HPDE6-E6E7 (cell line): ENCODE results near the gene CFAP73.
A peak's percentile ranks its signal among the peaks of the same experiment; 100 is the strongest.
"Not testable (repeated sequence)": the region's sequence is repeated elsewhere in the genome, so short reads cannot be mapped to it uniquely, and the experiment has no call there.

Experiments used
- DNase-seq: peaks from one replicate; pipeline ENCODE4 v3.0.0; 2011; ENCODE audit warnings: missing footprints; ENCODE audit errors: extremely low spot score

CFAP73 gene

DNA sequence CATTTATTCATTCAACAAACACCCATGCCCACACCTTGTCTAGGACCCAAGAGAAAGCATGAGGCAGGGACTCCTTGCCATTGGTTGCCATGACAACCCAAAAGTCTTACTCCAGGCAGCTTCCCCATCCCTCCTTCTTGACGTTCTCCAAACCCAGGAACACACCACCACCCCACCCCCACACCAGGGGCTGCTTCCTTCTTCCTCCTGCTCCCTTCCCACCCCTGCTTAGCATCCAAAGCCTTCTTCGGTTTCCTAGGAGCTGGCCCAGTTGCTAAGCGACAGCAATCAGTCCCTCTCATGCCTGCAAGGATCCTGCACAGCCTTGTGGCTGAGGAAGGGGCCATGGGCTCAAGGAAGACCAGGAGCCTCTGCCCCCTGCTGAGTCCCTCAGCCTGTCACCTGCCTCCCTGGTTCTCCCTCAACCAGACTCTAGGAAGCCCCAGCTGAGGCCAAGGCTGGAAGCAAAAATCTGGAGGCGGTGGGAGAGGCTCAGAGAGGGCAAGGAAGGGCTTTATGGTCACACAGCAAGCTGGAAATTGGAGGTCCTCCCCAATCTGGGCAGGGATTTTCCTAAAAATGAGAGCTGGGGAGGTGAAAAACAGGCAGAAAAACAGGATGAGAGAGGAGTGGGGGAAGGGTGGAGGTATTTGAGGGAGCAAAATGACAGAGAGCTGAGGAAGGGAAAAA lies 29.4 kb upstream of the CFAP73 start:
- no peak for DNase-seq

DNA sequence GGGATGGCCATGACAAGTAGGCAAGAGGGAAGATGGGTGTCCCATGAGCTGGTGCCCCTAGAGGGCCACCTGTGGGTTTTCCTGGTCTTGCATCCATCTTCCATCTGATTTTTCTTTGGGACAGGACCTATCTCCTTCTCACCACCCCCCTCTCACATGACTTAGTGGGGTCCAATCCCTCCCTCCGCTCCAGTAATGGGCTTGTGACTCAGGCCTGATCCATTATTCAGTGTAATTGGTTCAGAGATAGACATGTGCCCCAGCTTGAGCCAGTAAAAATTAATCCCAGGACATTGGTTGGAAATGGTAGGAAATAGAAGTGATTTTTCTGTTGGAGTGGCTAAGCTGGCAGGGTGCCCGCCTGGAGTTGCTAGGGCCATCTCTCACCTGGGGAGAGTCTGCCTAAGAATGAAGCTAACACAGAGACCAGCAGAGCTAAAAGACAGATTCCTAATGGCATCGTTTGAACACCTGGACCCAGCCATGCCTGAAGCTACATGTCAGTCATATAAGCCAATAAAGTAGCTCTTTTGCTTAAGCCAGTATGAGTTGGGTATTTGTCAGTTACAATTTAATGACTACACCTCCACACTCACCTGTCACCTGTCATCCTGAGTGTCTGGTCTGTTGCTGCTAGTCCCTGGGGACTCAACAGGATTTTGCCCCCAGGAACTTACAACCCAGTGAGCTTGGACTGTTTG lies 28.7 kb upstream of the CFAP73 start:
- no peak for DNase-seq

DNA sequence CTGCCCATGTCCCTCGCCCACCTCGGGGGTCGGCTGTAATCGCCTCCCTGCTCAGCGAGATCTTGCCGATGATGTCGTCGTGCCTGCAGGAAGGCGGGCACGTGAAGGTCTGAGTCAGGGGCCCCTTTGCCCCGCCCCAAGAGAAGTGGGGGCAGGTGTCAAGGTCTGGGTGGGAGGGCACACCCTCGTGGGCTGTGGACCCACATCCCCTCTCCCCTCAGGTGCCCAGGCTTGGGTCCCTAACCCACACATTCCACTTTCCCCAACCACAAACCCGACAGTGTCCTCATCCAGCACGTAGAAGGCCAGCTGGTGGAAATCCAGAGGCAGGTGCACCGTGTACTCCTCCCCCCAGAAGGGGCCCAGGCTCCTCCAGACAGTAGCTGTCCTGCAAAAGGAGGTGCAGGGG lies 21.7 kb upstream of the CFAP73 start:
- DNase-seq, result no peak

DNA sequence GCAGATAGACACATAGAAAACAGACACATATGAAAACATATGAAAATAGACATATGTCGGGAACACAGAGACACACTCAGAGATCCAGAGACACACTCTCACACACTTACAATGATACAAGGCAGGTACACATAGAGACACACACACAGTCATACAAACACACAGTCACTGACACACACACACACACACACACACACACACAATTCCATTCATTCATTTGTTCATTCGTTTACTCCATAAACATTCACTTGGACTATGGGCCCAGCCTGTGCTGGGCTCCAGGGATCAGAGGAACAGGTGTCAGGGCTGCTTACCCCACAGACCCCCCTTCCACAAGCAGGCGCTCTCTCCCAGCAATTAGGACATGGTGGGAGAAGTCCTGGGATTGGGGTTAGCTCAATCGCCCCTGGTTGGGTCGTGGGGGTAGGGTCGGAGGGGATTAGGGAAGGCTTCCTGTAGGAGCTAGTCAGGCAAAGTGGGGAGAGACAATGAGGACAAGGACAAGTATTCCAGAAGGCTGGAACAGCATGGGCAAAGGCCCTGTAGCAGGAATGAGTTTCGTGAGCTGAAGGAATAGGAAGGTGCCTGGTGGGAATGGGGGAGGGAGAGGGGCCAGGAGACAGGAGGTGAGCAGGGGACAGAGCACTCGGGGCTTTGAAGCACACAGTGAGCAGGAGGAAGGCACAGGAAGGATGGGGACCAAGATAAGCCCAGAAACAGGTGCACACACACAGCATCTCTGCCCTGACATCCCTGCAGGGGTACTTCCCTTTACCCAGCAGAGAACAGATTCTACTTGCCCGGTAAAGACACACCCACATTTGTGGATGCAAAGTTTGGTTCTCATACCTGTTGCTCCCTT lies 20.5 kb upstream of the CFAP73 start:
- no peak for DNase-seq

DNA sequence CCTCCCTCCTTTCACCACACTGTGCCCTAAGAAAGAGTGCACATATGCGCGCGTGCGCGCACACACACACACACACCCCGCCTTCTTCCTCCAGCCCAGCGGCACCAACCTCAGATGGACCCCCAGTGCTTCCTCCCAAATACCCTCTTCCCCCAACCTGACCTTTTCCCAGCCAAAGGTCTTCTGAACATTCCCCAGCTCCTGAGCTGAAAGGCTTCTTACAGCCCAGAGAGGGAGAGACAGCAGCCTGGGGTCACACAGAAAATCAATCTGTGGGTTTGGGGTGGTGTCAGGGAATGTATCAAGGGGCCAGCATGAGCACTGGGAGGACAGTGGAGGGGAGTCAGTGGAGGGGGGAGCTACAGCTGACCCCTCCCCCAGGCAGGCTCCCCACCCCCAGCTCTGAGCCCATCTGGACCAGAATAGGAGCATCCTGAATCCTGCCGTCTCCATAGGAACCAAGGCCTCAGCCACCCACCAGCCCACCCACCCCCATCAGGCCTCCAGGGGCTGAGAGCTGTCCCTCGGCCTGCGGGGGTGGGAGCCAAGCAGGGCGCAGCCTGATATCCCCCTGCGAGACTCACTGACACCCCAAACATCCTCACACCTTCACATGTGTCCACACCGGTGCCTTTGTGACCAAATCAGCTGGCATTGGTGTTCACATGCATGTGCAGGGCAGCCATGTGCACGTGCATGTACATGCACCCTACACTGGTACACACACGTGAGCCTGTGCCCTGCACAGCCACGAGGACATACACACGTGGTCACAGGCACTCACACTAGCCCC lies 19.7 kb upstream of the CFAP73 start:
- no peak for DNase-seq

DNA sequence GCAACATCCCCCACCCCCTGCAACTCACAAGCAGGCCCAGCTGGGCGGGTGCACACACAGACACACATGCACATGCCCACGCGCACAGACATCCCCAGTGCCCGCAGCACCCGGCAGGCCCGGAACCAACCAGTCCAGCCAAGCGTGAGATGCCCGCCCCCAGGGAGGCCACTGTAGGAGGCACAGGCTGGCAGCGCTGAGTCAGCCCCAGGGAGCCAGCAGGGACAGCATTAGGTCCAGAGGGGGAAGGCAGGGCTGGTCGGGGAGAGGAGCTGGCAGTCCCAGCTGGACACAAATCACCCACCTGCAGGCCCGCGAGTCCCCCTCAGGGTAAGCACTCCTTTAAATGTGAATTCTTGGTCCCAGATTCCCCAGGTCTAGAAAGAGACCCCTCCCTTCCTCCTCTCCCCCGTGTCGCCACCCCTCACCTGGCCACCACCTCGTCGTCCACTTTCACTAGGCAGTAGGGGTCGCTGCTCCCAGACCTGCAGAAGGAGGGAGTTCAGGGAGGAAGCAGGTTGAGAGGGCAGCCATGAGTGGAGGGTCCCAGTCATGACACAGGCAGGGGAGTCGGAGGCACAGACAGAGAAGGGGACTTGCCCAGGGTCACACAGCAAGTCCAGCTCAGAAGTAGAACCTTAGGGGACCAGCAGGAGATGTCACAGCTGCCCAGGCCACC lies 18.9 kb upstream of the CFAP73 start:
- DNase-seq, result no peak

DNA sequence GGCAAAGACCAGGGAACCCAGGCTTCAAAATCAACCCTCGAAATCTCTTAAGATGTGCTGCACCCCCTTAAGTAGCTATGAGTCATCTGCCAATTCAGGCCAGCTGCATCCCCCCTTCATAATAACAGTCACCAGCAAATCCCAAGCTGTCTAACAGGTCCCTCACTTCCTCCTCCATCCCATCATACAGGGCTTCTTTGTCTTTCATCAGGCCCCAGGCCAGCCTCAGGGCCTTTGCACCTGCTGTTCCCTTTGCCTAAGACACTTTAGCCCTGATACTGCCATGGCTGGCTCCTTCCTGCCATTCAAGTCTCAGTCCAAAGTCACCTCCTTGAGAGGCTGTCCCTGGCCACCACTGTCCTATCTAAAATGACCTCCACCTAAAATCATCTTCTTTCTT lies 18.0 kb upstream of the CFAP73 start:
- DNase-seq, result no peak

DNA sequence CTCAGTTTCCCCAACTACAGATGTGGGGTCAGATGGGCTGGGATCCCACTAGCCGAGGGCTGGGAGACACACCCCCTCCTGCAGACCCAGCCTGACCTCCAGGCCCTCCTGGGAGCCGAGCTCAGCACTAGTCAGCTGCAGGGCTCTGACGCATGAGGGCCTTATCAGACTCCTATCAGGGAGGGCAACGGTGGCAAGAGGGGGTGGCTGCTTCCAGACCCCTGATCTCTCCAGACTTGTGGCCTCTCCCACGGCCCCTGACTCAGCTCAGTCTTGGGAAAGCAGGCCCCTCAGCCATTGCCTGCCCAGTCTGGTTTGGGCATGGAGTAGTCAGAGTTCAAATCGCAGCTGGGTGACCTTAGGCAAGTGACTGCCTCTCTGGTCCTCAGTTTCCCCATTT lies 16.5 kb upstream of the CFAP73 start:
- DNase-seq, result no peak

DNA sequence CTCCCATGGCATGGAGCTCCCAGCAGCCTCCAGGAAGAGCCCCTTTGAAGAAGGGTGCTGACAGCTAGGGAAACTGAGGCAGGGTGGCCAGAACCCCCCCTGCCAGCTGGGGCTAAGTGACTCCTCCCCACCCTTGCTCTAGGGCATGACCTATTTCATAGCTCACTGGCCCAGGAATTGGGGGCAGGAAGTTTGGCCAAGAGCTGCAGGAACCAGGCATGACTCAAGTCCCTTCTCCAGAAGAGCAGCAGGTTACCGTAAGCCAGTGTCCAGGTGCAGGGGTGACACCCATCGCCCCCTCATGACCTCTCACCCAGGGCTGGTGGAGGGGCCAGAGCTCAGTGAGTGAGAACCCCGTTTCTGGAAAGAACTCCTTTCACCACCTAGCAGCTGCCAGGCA lies 15.9 kb upstream of the CFAP73 start:
- DNase-seq, result no peak

DNA sequence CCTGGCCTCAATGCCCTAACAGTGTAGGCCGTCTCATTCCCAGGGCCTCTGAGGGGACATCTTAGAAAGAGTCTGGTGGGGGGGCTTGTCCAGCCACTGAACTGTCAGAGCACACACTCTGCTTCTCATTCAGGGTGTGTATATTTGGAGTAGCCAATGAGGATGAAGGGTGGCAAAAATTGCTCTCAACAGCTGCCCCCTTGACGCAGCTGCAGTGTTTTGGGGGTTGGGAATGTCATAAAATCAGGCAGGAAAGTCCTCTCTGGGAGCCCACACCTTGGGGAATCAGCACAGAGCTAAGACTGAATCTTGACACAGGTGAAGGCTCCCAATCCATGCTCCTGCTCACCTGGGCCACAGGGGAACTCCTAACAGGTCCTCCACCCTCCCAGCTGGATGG lies 15.5 kb upstream of the CFAP73 start:
- no peak for DNase-seq

DNA sequence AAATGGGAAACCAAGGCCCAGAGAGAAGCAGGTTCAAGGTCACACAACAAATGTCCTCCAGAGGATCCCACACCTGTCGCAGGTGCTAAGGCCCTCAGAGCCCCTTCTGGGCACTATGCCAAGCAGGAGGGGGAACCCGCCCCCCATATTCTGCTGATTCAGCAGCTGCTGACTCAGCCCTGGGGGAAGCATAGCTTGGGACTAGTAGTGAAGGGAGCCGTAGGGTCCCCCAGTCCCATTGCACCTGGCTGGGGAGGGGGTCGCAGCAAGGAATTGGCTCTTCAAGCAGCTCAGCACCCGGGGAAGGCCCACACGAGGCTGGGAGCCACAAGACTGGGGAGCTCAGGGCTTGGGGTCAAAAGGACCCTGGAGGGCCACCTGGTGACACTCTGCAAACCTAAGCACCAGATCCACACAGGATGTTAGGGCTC lies 15.0 kb upstream of the CFAP73 start:
- DNase-seq, result no peak

DNA sequence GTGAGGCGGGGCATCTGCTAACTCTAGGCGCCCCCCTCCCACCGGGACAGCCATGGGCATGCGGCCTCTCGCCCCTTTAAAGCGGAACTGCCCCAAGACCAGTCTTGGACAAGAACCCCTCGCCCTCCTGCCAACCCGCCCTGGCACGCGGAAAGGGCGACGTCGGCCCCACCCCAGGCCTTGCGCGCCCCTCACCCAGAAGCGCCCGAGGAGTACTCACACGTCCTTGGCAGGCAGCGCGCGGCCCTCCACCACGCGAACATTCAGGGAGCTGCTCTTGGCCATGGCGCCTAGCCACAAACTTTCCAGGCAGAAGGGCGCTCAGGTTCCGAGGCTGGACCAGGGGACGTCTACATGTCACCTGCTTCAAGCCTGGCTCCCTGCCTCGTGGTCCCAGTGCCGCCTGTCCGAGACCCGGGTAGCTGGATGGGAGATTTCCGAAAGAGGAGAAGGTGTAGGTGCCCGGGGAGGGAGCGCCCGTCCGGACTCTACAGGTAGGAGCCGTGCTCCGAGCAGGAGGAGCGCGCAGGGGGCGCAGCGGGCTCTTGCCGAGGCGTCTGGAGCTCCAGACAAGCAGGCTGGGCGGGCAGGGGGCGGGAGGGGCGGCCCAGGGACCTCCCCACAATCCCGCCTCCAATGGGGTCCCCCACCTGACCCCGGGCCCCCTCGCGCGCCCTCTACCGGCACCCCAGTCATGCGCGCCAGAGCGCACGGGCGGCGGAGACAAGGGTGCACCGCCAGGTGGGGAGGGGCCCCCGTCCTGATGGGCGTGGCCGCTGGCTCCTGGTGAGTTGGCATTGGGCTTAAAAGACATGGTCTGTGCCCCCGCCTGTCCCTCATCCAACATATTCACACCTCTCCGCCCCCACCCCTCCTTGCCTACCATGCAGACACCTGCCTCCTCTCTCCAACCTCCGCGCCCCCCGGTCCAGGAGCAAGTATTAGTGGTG lies 14.1 kb upstream of the CFAP73 start, which contains the start of gene RASAL1:
TSS of gene RASAL1 (minus strand) at position 584 of the 950 bp plus-strand sequence. CDS start at position 285, 299 bp downstream.
- peak; percentile 83 for DNase-seq

DNA sequence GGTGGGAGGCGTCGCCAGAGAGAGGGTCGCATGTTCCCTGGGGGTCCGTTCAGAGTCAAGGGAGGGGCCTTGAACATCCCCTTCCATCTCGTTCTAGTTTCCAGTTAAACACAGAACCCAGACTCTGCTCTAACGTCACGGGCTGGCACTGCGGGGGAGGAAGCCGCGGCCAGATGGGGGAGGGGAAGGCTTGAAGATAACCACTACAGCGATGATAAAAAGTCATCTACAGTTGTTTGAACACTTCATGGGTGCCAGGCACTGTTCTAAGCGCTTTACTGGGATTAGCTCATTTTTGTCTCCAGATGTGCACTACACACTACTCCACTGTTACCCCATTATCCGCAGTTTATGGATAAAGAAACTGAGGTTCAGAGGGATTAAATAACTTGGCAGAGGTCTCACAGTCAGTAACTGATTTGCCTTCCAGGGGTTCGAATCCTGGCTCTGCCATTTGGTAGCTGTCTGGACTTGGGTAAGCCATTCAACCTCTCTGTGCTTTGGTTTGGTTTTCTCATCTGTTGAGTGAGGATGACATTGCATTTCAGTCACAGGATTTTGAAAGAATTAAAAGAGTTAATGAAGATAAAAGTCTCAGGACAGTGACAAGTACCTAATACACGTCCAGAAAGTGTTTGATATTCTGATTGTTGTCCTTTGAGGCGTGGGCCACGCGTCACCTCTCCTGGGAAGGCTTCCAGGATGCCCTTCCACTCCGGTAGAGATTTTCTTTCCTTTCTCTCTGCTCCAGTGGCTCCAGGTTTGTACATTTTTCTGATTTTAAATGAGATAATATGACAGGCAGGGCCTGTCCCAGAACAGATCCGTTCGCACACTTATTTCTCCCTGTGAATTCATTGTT lies 13.2 kb upstream of the CFAP73 start:
- DNase-seq, result no peak

DNA sequence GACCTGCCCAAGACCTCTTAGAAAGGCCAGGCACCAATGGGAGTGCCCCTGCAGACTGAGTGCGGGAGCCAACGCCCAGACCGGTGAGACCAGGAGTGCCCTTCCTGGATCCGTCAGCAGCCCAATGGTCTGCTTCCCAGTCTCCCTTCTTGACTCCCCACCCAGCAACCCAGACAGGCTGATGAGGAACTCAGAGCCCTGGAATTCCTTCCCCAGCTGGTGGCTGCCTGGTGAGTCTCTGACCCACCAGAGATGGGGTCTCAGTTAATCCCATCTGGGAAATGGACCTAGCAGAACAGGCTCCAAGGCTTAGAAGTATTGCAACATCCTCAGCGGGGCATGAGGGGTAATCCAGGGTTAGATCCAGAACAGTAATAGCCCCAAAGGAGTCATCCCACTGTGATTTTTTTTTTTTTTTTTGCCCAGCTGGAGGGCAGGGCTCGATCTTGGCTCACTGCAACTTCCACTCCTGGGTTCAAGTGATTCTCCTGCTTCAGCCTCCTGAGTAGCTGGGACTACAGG lies 12.5 kb upstream of the CFAP73 start:
- DNase-seq, result no peak

DNA sequence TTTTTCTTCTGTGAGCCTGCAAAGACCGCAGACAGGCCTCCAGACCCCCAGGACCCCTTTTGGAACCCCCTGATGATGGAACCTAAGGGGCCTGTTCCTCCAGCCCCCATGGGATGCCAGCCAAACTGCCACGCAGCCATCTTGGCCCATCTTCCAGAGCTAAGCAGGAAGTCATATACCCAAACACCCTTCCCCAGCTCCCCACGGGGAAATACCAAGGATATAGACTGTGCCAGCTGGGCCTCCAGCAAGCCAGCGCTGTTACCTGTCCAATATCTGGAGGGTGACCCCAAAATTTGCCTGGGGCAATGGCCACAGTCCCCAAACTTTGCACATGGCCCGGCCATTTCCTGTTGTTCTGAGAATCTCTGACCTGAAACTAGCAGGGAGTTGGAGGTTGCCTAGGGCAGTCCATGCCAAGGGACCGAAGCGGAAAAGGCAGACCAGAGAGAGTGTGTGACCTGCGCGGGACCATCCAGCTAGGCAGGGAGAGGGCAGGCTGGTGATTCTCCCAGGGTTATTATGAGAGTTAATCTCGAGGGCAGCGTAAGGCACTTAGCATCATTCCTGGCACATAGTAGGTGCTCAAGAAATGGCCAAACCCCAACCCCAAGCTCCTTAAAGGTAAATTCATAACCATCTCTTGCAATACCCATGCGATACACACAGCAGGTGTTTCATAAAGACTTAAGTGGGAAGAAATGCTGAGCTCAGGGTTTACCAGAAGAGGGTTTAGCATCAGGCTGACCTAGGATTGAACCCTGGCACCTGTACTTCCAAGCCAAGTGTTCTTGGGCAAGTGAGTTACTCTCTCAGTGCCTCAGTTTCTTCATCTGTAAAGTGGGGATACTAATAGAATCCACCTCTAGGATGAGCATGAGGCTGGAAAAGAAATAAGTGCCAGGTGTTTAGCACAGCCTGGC lies 11.4 kb upstream of the CFAP73 start:
- no peak for DNase-seq

DNA sequence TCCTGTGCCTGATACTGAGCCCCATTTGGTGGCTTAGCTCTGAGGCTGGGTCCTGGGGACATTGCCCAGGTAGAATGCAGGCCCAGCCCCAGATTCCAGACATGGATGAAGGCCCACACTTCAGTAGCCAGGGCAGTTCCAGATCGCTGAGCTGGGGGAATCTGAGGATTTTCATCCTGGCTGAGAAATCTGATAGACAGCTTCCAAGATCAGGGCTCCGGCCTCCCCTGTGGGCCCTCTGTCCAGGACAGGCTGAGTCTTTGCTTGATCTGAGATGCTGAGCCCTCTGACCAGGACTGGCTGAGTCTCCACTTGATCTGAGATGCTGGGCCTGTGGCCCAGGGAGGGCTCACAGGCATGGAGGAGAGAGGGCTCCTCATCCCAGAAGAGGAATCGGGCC lies 10.7 kb upstream of the CFAP73 start:
- no peak for DNase-seq

DNA sequence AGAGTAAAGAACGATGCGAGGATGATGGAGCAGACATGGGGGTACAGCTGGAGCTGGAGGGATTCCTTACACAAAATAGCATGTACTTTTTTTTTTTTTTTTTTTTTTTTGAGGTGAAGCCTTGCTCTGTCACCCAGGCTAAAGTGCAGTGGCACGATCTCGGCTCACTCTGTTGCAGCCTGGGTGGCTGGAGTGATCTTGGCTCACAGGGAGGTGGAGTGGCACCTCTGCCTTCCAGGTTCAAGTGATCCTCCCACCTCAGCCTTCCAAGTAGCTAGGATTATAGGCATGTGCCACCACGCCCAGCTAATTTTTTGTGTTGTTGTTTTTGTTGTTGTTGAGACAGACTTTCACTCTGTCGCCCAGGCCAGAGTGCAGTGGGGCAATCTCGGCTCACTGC lies 8.8 kb upstream of the CFAP73 start:
- no peak for DNase-seq

DNA sequence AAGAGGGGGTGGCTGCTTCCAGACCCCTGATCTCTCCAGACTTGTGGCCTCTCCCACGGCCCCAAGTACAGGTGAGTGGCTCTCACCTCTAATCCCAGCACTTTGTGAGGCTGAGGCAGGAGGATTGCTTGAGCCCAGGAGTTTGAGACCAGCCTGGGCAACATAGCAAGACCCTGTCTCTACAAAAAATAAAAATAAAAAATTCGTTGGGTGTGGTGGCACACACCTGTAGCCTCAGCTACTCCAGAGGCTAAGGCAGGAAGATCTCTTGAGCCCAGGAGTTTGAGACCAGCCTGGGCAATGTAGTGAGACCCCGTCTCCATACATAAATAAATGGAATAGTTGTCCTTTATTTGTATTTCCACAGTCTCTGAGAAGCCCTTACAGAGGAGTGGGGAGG lies 7.8 kb upstream of the CFAP73 start:
- DNase-seq, result not testable (repeated sequence)
